ENCODE measurements around the gene CUX1. TPM values are rescaled to one million over a fixed set of nuclear protein-coding genes. Genes with fewer than 3 reads are reported as not detected.
"Not testable (repeated sequence)": the region's sequence is repeated elsewhere in the genome, so short reads cannot be mapped to it uniquely, and the experiment has no call there.

CUX1 gene
- total and polyA plus RNA-seq, 2 donors (not counting 1 experiment from before 2014, with no cell fraction given) = 22.7 to 38.1 TPM

DNA sequence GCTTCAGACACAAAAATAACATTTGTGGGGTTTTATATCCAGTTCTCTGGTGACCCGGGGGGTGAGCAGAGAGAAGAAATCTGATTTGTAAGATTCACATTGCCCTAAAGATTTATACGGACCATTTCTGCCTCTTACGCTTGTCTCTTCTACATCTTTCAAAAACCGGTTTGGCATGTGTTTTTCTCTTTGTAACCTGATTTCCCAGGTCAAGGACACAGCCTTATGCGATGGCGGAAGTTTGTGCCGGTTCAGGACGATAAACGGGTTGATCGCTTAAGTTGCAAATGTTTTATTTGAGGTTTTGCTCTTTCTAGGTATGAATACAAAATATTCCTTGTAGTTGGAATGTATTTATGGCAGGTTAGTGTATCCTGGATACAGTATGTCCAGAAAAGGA is 407.6 kb downstream of the CUX1 start:
- DNase-seq (ENCODE audit: low read depth in 2 of 2) = no peak
- H3K4me1 ChIP-seq (ENCODE audit: control insufficient read depth, extremely low read depth, insufficient read depth, low read length) = no peaks in the 10 kb centered on the region
- no peak overlapping the region for H3K27ac ChIP-seq (ENCODE audit: insufficient read depth, low read length)
- no peak overlapping the region for H3K4me3 ChIP-seq (replicated peaks in 1 of 4; ENCODE audit: control extremely low read depth in 1 of 4, insufficient read depth in 1 of 4, low read depth in 3 of 4, low read length in 4 of 4)
- H3K4me2 ChIP-seq (ENCODE audit: extremely low read depth, insufficient read depth, low read length) = no peak overlapping the region
- no peaks in the 10 kb centered on the region for H3K27me3 ChIP-seq (ENCODE audit: control insufficient read depth, insufficient read depth, low read length)
- H3K9me3 ChIP-seq (ENCODE audit: control insufficient read depth, insufficient read depth, low read depth, low read length) = no peaks in the 10 kb centered on the region
- no peak overlapping the region for H3K9ac ChIP-seq (ENCODE audit: insufficient read depth, low read length)
- peaks cover 5% of the 10 kb centered on the region for H3K36me3 ChIP-seq (ENCODE audit: control insufficient read depth, insufficient read depth, low read length)
- H4K20me1 ChIP-seq (ENCODE audit: control insufficient read depth, extremely low read depth, insufficient read depth, low read length) = no peaks in the 10 kb centered on the region
- no peaks in the 10 kb centered on the region for H3K79me2 ChIP-seq (ENCODE audit: control insufficient read depth, insufficient read depth, low read length)
- no peak overlapping the region for H2AFZ ChIP-seq (ENCODE audit: low read length)
- TF ChIP-seq, protein P1, sequence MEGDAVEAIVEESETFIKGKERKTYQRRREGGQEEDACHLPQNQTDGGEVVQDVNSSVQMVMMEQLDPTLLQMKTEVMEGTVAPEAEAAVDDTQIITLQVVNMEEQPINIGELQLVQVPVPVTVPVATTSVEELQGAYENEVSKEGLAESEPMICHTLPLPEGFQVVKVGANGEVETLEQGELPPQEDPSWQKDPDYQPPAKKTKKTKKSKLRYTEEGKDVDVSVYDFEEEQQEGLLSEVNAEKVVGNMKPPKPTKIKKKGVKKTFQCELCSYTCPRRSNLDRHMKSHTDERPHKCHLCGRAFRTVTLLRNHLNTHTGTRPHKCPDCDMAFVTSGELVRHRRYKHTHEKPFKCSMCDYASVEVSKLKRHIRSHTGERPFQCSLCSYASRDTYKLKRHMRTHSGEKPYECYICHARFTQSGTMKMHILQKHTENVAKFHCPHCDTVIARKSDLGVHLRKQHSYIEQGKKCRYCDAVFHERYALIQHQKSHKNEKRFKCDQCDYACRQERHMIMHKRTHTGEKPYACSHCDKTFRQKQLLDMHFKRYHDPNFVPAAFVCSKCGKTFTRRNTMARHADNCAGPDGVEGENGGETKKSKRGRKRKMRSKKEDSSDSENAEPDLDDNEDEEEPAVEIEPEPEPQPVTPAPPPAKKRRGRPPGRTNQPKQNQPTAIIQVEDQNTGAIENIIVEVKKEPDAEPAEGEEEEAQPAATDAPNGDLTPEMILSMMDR (conservative IDR thresholded peaks at IDR 0.05 in 1 of 2, IDR thresholded peaks at IDR 0.05 in 1 of 2; ENCODE audit: low read depth in 1 of 2, low read length in 2 of 2) = no peak
- TF ChIP-seq EZH2 (IDR thresholded peaks at IDR 0.05; ENCODE audit: low read length, missing control alignments) = no peak

DNA sequence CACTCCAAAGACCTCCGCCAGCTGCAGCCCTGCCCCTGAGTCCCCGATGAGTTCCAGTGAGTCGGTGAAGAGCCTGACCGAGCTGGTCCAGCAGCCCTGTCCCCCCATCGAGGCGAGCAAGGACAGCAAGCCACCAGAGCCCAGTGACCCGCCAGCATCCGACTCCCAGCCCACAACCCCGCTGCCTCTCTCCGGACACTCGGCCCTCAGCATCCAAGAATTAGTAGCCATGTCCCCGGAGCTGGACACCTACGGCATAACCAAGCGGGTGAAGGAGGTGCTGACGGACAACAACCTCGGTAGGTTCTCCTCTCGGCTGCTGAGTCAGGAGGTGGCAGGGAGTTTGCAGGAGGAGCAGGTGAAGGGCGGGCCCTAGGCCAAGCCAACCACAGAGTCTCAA is 409.9 kb downstream of the CUX1 start:
- DNase-seq (ENCODE audit: low read depth in 2 of 2) = no peak
- Histone ChIP-seq H3K9ac (ENCODE audit: insufficient read depth, low read length) (no peak overlapping the region), H3K4me2 (ENCODE audit: extremely low read depth, insufficient read depth, low read length) (no peak overlapping the region), H2AFZ (ENCODE audit: low read length) (no peak overlapping the region), H3K36me3 (ENCODE audit: control insufficient read depth, insufficient read depth, low read length) (peaks cover 5% of the 10 kb centered on the region), H3K79me2 (ENCODE audit: control insufficient read depth, insufficient read depth, low read length) (no peaks in the 10 kb centered on the region), H3K27me3 (ENCODE audit: control insufficient read depth, insufficient read depth, low read length) (no peaks in the 10 kb centered on the region), H3K9me3 (ENCODE audit: control insufficient read depth, insufficient read depth, low read depth, low read length) (no peaks in the 10 kb centered on the region), H3K27ac (ENCODE audit: insufficient read depth, low read length) (no peak overlapping the region), H4K20me1 (ENCODE audit: control insufficient read depth, extremely low read depth, insufficient read depth, low read length) (no peaks in the 10 kb centered on the region), H3K4me1 (ENCODE audit: control insufficient read depth, extremely low read depth, insufficient read depth, low read length) (no peaks in the 10 kb centered on the region), H3K4me3 (replicated peaks in 1 of 4; ENCODE audit: control extremely low read depth in 1 of 4, insufficient read depth in 1 of 4, low read depth in 3 of 4, low read length in 4 of 4) (no peak overlapping the region)
- TF ChIP-seq EZH2 (IDR thresholded peaks at IDR 0.05; ENCODE audit: low read length, missing control alignments) = no peak
- TF ChIP-seq, protein P1 (conservative IDR thresholded peaks at IDR 0.05 in 1 of 2, IDR thresholded peaks at IDR 0.05 in 1 of 2; ENCODE audit: low read depth in 1 of 2, low read length in 2 of 2) = no peak

DNA sequence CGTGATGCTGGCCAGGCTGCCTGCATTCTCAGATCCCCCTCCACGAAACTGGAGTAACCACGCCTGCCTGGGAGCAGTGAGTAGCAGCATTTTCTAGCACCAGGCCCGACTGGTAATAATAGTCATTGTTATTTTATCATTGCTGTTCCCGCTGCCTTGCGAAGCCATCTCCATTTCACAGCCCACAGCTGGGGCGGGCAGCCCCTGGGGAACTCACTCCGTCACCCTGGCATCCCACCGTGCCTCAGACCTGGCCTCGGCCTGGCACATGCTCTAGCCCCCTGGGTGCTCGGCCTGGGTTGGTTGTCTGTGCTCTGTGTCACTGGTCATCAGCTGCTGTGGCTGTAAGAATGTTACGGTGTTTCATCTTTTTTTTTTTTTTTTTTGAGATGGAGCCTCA is 411.5 kb downstream of the CUX1 start:
- DNase-seq (ENCODE audit: low read depth in 2 of 2) = no peak
- Histone ChIP-seq H3K27ac (ENCODE audit: insufficient read depth, low read length) (no peak overlapping the region), H3K9me3 (ENCODE audit: control insufficient read depth, insufficient read depth, low read depth, low read length) (no peaks in the 10 kb centered on the region), H3K36me3 (ENCODE audit: control insufficient read depth, insufficient read depth, low read length) (peaks cover 5% of the 10 kb centered on the region), H3K9ac (ENCODE audit: insufficient read depth, low read length) (no peak overlapping the region), H3K79me2 (ENCODE audit: control insufficient read depth, insufficient read depth, low read length) (no peaks in the 10 kb centered on the region), H2AFZ (ENCODE audit: low read length) (no peak overlapping the region), H3K4me3 (replicated peaks in 1 of 4; ENCODE audit: control extremely low read depth in 1 of 4, insufficient read depth in 1 of 4, low read depth in 3 of 4, low read length in 4 of 4) (no peak overlapping the region), H4K20me1 (ENCODE audit: control insufficient read depth, extremely low read depth, insufficient read depth, low read length) (no peaks in the 10 kb centered on the region), H3K4me2 (ENCODE audit: extremely low read depth, insufficient read depth, low read length) (no peak overlapping the region), H3K4me1 (ENCODE audit: control insufficient read depth, extremely low read depth, insufficient read depth, low read length) (no peaks in the 10 kb centered on the region), H3K27me3 (ENCODE audit: control insufficient read depth, insufficient read depth, low read length) (no peaks in the 10 kb centered on the region)
- TF ChIP-seq, protein P1 (conservative IDR thresholded peaks at IDR 0.05 in 1 of 2, IDR thresholded peaks at IDR 0.05 in 1 of 2; ENCODE audit: low read depth in 1 of 2, low read length in 2 of 2) = no peak
- TF ChIP-seq EZH2 (IDR thresholded peaks at IDR 0.05; ENCODE audit: low read length, missing control alignments) = no peak

DNA sequence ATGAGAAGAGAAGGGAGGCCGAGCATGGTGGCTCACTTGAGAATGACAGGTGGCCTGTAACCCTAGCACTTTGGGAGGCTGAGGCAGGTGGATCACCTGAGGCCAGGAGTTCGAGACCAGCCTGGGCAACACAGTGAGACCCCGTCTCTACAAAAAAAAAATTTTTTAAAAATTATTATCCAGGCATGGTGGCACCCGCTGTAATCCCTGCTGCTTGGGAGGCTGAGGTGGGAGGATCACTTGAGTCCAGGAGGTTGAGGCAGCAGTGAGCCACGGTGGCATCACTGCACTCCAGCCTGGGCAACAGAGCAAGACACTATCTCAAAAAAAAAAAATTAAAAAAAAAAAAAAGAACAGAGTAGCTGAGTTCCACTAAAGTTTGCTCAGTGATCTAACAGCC is 412.7 kb downstream of the CUX1 start:
- DNase-seq (ENCODE audit: low read depth in 2 of 2); H4K20me1 ChIP-seq (ENCODE audit: control insufficient read depth, extremely low read depth, insufficient read depth, low read length); H3K9me3 ChIP-seq (ENCODE audit: control insufficient read depth, insufficient read depth, low read depth, low read length); H3K4me3 ChIP-seq (replicated peaks in 1 of 4; ENCODE audit: control extremely low read depth in 1 of 4, insufficient read depth in 1 of 4, low read depth in 3 of 4, low read length in 4 of 4); H3K4me1 ChIP-seq (ENCODE audit: control insufficient read depth, extremely low read depth, insufficient read depth, low read length); H3K4me2 ChIP-seq (ENCODE audit: extremely low read depth, insufficient read depth, low read length); H3K79me2 ChIP-seq (ENCODE audit: control insufficient read depth, insufficient read depth, low read length); H3K27me3 ChIP-seq (ENCODE audit: control insufficient read depth, insufficient read depth, low read length); H3K9ac ChIP-seq (ENCODE audit: insufficient read depth, low read length); H2AFZ ChIP-seq (ENCODE audit: low read length); H3K27ac ChIP-seq (ENCODE audit: insufficient read depth, low read length); H3K36me3 ChIP-seq (ENCODE audit: control insufficient read depth, insufficient read depth, low read length): not testable (repeated sequence)

Measured in fibroblast of lung (primary cell).